NCI-H345 treated with DMSO at 0.1 percent for 48 hours (cell line): ENCODE measurements around the gene RSBN1.
"Not testable (repeated sequence)": the region's sequence is repeated elsewhere in the genome, so short reads cannot be mapped to it uniquely, and the experiment has no call there.

ENCODE experiments used
- DNase-seq: peaks from one replicate; lab custom pipeline; 2025; ENCODE audit not compliant: unreplicated experiment; lab: John Stamatoyannopoulos, UW

RSBN1 gene

DNA sequence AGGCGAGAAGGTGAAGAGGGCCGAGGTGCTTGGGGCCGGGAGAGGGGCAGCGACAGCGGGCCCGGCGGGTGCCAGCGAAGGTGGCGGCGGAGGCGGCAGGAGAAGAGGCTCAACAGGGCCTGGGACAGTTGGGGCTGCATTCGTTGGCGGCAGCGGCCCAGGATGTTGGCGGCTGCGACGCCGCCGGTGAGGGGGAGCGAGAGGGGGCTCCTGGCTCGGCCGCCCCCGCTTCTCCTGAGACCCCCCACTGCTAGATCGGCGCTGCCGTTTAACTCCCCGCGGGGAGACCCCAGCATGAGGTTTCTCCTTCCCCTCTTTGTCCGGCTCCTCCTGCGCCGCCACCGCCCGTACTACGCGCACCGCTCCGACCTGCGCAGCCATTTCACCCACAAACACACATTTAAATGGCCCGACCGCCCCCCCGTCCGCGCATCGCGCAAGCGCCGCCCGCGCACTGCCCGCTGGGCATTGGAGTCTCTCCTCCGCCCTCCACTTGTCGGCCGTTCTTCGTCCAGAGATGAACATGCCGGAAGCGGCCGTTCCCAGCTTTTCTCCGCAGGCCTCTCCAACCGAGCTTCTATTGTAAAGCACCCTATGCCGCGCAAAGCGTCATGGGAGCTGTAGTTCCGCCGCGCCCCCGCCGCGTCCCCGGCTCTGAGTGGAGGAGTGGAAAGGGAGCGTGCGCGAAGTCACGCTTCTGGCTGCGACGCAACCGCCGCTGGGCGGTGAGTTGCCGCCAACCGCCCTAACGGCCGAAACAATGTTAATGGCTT lies at the start of gene RSBN1:
Gene RSBN1, minus strand, starts transcription at position 589 of the 773 bp plus-strand sequence. Its CDS starts 64 bp downstream, at position 525.
- DNase-seq, result peak; percentile 98

DNA sequence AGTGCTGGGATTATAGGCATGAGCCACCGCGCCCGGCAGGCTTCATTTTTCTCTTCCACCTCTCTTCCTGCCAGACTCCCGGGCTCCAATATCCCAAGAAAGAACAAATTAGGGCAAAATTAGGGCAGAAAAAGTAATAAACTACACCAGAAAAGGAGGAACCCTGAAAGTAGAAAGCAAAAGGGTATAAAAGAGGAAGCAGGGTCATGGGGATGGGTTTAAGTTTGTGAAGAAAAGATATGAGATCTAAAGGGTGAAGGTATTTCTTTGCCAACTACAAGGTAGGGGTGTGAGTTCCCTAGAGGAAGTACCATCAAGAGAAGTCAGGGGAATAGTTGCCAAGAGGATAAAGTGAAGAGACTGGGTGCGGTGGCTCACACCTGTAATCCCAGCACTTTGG lies 49.4 kb upstream of the RSBN1 start:
- DNase-seq, result no peak

DNA sequence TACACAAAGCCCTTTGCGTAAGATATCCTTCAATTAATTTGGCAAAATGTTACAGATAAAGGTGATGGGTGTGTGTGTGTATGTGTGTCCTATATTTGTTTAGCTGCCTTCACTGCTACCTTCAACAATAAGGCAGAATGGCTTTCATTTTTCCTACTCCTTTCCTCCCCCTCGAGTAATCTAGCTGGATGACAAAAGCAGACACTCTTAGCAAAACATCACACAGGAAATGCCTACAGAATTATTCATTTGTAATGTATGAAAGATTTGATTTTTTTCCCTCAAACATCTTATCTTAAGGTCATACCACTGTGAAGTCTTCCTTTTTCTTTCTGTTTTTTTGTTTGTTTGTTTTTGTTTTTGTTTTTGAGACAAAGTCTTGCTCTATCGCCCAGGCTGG lies 48.6 kb upstream of the RSBN1 start:
- no peak for DNase-seq

DNA sequence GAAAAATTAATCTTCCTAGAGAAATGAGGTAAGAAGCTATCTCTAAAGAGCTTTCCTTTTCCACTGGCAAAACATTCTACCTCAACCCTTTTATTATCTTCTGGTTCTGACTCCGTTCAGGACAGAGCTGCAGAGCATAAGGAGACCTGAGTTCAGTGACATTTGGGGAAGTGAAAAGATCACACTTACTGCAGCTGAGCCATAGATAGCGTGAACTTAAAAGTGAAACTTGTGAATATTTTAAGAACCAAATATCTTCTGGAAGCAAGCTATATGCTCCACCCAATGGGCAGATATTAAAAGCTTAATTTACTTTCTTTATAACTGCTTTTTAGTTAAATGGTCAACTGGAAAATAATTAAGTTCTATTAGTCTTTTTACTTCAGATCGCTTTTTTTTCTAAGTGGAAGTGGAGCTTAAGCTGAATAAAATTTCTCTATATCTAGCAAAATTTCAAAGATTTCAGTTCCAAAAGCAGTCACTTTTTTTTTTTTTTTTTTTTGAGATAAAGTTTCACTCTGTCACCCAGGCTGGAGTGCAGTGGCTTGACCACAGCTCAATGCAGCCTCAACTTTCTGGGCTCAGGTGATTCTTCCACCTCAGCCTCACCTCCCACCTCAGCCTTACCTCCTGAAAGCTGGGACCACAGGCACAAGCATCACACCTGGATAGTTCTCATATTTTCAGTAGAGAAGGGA lies 47.4 kb upstream of the RSBN1 start:
- no peak for DNase-seq

DNA sequence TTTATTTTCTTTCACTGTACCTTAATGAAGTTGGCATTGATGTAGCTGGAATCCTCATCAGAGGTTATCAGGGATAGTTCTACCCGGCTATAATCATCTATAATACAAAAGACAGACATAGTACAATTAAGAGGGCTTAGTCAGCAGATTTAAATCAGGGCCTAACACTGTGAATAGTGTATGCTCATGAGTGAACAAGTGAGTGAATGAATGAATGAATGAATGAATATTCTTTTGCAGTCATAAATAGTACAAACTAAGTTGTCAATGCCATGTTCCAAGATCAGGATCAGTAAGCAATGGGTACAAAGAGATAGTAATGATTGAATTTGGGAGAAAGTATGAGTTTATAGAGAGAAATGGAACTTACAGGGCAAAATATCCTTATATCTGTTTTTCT lies 46.7 kb upstream of the RSBN1 start:
- no peak for DNase-seq

DNA sequence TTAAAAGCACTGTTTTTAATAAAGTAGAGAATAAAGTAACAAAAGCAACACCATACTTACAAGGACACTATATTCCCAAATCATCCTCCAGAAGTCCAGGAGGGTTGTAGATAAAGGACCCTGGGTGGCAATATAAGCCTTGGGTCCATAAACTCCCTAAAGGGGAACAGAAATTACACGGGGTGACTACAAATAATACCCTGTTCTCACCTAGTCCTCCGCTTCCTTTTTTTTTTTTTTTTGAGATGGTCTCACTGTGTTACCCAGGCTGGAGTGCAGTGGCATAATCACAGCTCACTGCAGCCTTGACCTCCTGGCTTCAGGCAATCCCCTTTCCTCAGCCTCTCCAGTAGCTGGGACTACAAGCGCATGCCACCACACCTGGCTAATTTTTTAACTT lies 46.1 kb upstream of the RSBN1 start:
- DNase-seq, result no peak

DNA sequence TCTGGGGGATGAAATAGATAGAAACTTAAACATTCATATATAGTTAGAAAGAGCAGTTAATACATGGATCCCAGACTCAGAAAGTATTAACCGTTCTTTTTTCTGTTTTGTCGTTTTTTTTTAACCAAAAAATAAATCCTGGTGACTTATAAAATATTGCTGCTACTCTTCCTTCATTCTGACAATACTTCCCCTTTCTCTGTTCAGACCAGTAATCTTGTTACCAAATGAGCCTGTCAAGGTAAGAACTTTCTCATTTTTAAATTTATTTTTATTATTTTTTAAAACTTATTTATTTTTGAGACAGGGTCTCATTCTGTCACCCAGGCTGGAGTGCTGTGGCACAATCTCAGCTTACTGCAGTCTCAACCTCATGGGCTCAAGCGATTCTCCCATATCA lies 45.5 kb upstream of the RSBN1 start:
- DNase-seq, result no peak

DNA sequence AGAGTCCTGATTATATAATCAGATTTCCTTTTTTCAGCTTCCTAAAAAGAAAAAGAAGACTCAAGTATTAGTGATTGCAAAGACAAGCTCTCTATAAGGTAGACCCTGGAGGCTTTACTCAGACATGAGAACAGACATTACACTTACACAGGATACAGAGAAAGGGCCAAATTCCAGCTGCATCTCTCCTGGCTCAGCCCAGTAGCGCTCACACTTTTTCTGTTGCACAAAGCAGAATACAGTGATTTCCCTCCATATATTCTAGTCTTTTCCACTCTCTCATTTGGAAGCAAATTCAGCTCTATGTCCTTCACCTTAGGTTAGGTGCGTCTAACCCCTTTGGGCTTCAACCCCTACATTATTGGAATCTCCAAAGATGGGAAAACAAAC lies 44.1 kb upstream of the RSBN1 start:
- DNase-seq, result no peak

DNA sequence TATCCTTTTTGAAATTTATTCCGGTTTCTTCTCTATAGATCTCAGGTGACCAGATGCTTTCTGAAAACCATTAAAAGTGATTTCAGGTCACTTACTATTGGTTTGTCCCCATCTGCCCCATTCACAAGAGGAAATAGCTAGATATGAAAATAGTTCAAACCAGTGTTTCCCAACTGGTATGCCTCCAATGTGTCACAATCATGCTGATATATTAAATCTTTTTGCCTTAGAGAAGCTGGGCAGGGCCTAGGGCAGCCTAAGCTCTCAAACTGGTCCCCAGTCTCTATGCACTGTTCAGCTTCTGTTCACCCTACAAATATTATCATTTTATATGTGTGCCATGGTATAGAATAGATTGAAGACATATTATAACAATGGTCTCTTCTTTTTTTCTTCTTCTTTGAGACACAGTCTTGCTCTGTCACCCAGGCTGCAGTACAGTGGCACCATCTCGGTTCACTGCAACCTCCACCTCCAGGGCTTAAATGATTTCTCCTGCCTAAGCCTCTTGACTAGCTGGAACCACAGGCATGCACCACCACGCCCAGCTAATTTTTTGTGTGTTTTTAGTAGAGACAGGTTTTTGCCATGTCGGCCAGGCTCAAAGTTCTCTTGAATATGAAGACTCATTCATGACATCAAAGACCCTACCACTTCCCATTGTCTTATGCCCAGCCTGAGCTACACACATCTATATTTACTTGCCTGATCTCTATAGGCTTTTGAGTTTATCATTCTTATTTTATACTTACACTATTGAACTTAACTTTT lies 43.5 kb upstream of the RSBN1 start:
- no peak for DNase-seq

DNA sequence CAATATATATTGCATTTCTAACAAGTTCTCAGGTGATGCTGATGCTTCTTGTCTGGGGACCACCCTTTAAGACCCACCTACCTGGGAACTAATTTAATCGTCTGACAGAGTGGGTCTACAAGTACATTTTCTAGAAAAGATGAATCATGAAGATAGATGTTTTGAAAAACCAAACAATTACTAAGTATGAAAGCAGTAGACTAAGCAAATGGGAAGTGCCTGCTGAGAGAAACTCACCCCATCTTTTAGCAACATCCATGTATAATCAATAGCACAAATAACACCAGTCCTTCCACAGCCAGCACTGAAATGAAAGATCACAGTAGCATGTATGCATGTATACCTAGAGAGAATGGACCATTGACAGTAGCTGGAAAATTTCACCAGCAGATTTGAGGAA lies 42.0 kb upstream of the RSBN1 start:
- no peak for DNase-seq

DNA sequence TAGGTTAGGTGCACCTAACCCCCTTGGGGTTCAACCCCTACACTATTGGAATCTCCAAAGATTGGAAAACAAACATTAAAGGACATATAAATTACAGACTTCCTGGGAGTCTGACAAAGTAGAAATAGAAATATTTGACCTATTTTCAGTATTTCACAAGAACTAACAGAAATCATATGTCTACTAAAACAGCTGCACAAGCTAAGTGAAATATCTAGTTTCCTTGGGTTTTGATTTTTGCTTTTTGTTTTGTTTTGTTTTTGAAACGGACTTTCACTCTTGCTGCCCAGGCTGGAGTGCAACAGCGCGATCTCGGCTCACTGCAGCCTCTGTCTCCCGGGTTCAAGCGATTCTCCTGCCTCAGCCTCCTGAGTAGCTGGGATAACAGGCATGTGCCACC lies 40.4 kb upstream of the RSBN1 start:
- not testable (repeated sequence) for DNase-seq

DNA sequence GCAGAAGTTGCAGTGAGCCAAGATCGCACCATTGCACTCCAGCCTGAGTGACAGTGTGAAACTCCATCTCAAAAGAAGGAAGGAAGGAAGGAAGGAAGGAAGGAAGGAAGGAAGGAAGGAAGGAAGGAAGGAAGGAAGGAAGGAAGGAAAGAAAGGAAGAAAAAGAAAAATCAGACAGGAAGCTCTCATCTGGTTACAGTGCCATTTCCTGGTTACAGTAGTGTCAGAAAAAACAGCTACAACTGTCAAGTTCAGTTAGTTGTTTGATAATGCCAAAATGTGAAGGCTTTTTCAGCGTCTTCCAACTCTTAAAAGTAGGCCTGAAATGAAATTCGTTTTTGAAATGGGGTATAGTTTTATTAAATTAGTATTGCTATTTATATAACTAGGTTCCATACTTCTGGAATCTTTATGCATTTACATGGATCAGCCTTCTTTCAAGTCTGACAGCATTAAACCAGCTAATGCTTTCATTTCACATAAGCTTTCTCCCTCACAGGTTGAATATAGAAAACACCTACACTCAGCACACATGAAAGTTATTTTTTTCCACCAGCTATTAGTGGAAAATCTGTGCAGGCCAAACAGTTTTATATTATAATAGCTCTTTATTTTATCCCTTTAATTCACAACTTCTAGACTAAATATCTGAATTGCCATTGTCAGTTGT lies 38.0 kb upstream of the RSBN1 start:
- no peak for DNase-seq

DNA sequence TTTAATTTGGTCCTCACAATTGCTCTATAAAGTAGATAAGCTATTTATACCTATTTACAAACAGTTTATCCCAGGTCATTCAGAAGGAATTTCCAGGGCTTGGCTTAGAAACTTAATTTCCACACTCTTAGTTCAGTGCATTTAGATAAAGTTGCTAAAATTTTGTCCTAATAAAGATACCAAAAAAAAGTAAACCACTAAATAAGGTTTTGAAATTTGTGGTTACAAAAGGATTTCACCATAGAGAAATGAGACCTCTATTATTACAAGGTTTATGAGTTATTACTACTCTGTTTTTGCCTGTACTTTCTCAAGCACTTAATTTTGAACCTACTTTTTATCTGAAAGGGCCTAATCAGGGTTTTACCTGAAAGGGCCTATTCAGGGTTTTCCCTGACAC lies 36.8 kb upstream of the RSBN1 start:
- DNase-seq, result no peak

DNA sequence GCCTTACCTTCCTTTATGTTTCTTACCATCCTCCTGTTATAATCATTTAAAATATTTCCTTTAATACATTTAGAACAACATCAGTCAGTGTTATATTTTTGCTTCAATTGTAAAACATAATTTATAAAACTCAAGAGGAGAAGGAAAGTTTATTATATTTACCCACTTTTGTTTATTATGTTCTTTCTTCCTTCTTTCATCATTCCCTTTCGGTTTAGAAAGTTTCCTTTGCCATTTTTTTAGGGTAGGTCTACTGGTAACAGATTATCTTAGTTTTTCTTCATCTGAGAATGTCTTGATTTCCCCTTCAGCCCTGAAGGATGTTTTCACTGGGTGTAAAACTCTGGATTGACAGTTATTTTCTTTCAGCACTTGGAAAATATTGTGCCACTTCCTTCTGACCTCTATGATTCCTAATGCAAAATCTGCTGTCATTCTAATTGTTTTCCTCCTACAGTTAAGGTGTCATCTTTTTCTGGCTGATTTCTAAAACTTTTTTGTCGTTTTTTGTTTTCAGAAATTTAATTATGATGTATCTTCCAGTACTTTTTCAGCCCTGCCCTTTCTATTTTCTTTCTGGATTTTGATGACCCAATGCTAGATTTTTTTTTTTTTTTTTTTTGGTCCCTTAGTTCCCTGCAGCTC lies 34.2 kb upstream of the RSBN1 start:
- DNase-seq, result no peak

DNA sequence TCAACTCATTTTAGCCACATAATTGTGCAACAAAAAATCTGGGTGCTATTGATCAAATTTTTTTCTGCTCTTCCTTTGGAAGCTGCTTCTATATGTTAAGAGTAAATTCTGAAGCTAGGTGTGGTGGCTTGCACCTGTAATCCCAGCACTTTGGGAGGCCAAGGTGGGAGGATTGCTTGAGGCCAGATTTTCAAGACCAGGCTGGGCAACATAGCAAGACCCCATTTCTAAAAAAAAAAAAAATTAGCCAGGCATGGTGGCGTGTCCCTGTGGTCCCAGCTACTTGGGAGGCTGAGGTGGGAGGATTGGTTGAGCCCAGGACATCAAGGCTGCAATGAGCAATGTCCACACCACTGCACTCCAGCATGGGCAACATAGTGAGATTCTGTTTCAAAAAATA lies 24.3 kb upstream of the RSBN1 start:
- DNase-seq, result no peak

DNA sequence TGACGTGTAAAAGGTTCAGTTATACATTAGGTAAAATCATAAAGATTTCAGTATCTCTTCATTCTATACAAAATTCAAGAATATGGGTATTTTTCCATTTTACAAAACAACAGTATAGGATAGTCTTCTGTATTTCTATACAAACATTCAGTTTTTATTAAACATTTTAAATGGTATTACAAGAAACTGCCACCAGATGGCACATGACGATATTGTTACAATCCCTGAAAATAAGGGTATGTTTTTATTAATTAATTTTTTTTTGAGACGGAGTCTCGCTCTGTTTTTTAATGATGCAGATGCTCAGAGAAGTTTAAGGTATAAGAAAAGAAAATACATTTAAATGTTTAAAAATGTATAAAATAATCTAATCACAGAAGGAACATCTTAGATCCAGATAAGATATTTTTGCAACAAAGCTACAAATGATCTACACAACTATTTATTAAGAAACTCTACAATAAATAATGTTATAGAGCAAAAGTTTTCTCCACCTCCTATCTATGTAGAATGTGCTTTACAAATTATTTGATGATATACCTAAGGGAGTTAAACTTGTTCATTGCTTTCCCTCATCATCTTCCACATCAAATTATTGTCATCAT lies 23.5 kb upstream of the RSBN1 start:
- no peak for DNase-seq

DNA sequence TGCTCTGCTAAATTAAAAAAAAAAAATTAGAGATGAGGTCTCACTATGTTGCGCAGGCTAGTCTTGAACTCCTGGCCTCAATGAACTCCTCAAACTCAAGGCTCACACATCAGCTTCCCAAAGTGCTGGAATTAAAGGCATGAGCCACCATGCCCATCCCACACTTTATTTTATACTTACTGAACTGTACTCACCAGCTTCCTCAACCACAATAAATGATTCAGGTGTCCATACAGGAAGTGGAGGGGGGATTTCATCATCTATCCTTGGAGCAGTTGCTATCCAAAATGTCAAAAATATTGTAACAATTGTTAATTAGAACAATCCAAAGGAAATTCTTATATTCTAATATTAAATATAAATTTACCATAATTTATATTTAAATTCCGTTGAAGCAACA lies 22.4 kb upstream of the RSBN1 start:
- DNase-seq, result no peak

DNA sequence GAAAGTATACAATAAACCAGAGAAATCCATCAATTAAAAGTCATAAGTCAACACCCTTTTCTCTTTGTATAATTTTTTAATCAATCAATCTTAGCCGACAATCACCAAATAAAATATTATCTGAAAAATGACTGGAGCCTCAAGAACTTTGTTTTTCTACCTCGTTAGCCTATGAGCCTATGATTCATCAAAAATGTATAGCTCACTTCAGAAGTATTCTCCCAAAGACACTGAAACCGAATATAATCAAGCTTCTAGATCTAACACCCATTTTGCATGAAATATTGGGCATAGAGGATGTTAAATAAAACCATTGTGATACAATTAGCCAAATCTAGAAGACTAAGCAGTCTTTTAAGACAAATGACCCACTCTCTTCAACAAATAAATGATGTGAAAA lies 17.8 kb upstream of the RSBN1 start:
- no peak for DNase-seq

DNA sequence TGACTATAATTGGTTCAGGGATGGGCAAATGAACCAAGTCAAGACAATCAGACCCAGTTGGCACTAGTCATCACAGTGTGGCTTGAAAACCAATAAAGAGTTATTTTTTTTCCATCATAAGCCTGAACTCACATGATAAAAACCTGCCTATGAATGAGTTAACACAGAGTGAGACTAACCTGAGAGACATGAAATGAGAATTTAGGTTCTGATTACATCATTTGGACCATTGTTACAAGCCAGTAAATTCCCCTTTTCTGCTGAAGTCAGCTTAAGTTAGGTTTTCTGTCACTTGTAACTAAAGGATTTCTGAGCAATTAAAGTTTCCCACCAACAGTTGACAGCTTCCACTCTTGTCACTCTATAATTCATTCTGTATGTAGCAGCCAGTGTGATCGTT lies 9.6 kb upstream of the RSBN1 start:
- no peak for DNase-seq

DNA sequence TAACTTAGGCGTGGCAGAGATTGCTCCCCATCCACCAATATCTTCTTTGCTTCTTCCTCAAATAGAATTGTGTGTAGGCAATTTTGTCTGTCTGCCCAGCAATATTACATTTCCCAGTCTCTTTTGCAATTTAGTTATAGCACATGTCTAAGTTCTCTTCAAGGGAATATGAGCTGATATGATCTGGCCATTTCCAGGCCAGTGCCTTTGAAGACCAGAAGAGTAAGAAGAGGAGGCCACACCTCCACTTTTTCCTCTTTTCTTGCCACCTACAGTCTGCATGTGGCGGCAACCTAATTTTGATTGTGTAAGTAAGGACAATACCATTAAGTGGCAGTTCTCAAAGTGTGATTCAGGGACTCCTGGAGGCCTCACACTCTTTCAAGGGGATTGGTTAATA lies 6.3 kb upstream of the RSBN1 start:
- DNase-seq, result no peak

DNA sequence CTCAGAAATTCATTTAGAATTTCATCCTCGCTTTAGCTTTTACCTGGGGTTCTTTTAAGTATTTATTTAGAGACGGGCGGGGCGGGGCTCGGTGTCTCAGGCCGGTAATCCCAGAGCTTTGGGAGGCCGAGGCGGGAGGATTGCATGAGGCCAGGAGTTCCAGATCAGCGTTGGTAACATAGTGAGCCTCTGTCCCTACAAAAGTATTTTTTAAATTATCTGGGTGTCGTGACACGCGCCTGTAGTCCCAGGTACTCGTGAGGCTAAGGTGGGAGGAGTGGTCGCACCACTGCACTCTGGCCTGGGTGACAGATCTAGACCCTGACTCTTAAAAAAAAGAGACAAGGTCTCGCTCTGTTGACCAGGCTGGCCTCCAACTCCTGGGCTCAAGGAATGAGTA lies 942 bp upstream of the RSBN1 start:
- DNase-seq, result no peak
